Mesenchymal stem cell (in vitro differentiated cells and primary cell): Measurements from ENCODE around the gene RNF150.

Source experiments
- DNase-seq: peaks from one replicate; pipeline ENCODE4 v3.0.0-alpha.2; 2013
- H2AFZ ChIP-seq: one replicate; pipeline ENCODE4 v1.6.1; 2013; ENCODE audit warnings: low read depth, mild to moderate bottlenecking, control low read depth, inconsistent platforms, low read length, moderate library complexity
- H2AK5ac ChIP-seq: 2 replicates; pipeline ENCODE4 v1.6.1; 2013; ENCODE audit warnings: low read length, moderate library complexity, mild to moderate bottlenecking, inconsistent platforms; ENCODE audit not compliant: severe bottlenecking
- H2BK120ac ChIP-seq: one replicate; pipeline ENCODE4 v1.6.1; 2013; ENCODE audit warnings: low read depth, mild to moderate bottlenecking, inconsistent platforms, low read length, moderate library complexity
- H2BK12ac ChIP-seq, 2 experiments: one replicate each; pipeline ENCODE4 v1.6.1; 2013; ENCODE audit warnings: inconsistent platforms in 2 of 2, low read length in 2 of 2, mild to moderate bottlenecking in 2 of 2, moderate library complexity in 2 of 2, control low read depth in 1 of 2
- H2BK15ac ChIP-seq: one replicate; pipeline ENCODE4 v1.6.1; 2013; ENCODE audit warnings: mild to moderate bottlenecking, low read depth, inconsistent platforms; ENCODE audit not compliant: poor library complexity, severe bottlenecking
- H2BK5ac ChIP-seq: 2 replicates; pipeline ENCODE4 v1.6.1; 2013; ENCODE audit warnings: low read depth, mild to moderate bottlenecking, low read length, control low read depth, inconsistent platforms; ENCODE audit not compliant: poor library complexity, severe bottlenecking
- H3K14ac ChIP-seq, 2 experiments: one replicate each; pipeline ENCODE4 v1.6.1; 2013; ENCODE audit warnings: inconsistent platforms in 2 of 2, low read length in 2 of 2, control low read depth in 1 of 2, mild to moderate bottlenecking in 1 of 2, moderate library complexity in 1 of 2
- H3K18ac ChIP-seq, 2 experiments: one replicate each; pipeline ENCODE4 v1.6.1; 2013; ENCODE audit warnings: inconsistent platforms in 2 of 2, low read length in 2 of 2, control low read depth in 1 of 2, low read depth in 1 of 2, mild to moderate bottlenecking in 1 of 2
- H3K23ac ChIP-seq, 2 experiments: one replicate each; pipeline ENCODE4 v1.6.1; 2013; ENCODE audit warnings: inconsistent platforms in 2 of 2, low read length in 2 of 2, mild to moderate bottlenecking in 2 of 2, moderate library complexity in 2 of 2, control low read depth in 1 of 2
- H3K27ac ChIP-seq: 2 replicates; pipeline ENCODE4 v1.5.1; 2013; ENCODE audit warnings: mild to moderate bottlenecking, moderate library complexity, low read length, control low read depth, inconsistent platforms; ENCODE audit not compliant: poor library complexity, severe bottlenecking
- H3K27me3 ChIP-seq, 2 experiments: 2 replicates each; pipeline versions ENCODE4 v1.6.1 to v1.7.0; 2013; ENCODE audit warnings: low read length in 2 of 2, mild to moderate bottlenecking in 2 of 2, moderate library complexity in 2 of 2, control low read depth in 1 of 2, inconsistent platforms in 1 of 2; ENCODE audit not compliant: control insufficient read depth in 1 of 2, insufficient read depth in 1 of 2
- H3K36me3 ChIP-seq, 2 experiments: 2 replicates each; pipeline versions ENCODE4 v1.6.1 to v1.7.0; 2013; ENCODE audit warnings: low read length in 2 of 2, control low read depth in 1 of 2, inconsistent platforms in 1 of 2, low read depth in 1 of 2, mild to moderate bottlenecking in 1 of 2; ENCODE audit not compliant: insufficient read depth in 2 of 2, control insufficient read depth in 1 of 2
- H3K4ac ChIP-seq, 2 experiments: one replicate each; pipeline ENCODE4 v1.6.1; 2013; ENCODE audit warnings: inconsistent platforms in 2 of 2, low read length in 2 of 2, mild to moderate bottlenecking in 2 of 2, moderate library complexity in 2 of 2, control low read depth in 1 of 2, low read depth in 1 of 2
- H3K4me1 ChIP-seq: 2 replicates; pipeline ENCODE4 v1.6.1; 2013; ENCODE audit warnings: low read depth, low read length, control low read depth; ENCODE audit not compliant: control insufficient read depth, insufficient read depth
- H3K4me2 ChIP-seq: 2 replicates; pipeline ENCODE4 v1.6.1; 2013; ENCODE audit warnings: low read length, mild to moderate bottlenecking, inconsistent platforms; ENCODE audit not compliant: poor library complexity, severe bottlenecking
- H3K4me3 ChIP-seq, 2 experiments: 2 replicates each; pipeline versions ENCODE4 v1.5.1 to v1.7.0; 2013; ENCODE audit warnings: low read length in 2 of 2, mild to moderate bottlenecking in 2 of 2, control low read depth in 1 of 2, low read depth in 1 of 2; ENCODE audit not compliant: insufficient read depth in 1 of 2
- H3K79me1 ChIP-seq: replicated peaks from 2 replicates; pipeline ENCODE4 v1.6.1; 2013; ENCODE audit warnings: mild to moderate bottlenecking, control low read depth, low read length, inconsistent platforms; ENCODE audit not compliant: poor library complexity, severe bottlenecking
- H3K9ac ChIP-seq: 2 replicates; pipeline ENCODE4 v1.7.0; 2013; ENCODE audit warnings: mild to moderate bottlenecking, low read length, moderate library complexity
- H3K9me3 ChIP-seq: 2 replicates; pipeline ENCODE4 v1.7.0; 2013; ENCODE audit warnings: mild to moderate bottlenecking, low read length; ENCODE audit not compliant: control insufficient read depth
- H4K8ac ChIP-seq: one replicate; pipeline ENCODE4 v1.6.1; 2013; ENCODE audit warnings: inconsistent platforms, mild to moderate bottlenecking, low read length, moderate library complexity
- H4K91ac ChIP-seq: one replicate; pipeline ENCODE4 v1.6.1; 2013; ENCODE audit warnings: mild to moderate bottlenecking, low read length, inconsistent platforms
- WGBS: methylation state at CpG from one replicate; pipeline ENCODE4 v1.1.7; 2013; ENCODE audit warnings: mixed read lengths; 5-methylcytosine and 5-hydroxymethylcytosine counted together

RNF150 gene

DNA sequence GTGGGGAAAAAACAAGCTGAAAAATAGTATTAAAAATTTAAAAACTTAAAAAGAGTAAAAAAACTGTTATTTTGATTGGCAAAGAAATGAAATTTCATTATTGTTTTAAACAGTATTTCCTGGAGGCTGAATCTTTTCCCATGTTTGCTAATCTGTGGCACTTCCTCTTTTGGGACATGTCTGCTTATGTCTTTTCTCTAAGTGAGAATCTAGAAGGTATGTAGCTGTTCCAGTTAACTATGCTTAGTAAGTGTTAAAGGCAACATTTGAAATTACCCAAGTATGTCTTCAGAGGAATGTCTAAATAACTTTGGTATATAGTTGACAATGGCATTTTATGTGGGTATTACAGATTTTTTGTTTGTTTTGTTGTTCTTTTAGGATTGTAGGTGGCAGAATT lies 295.5 kb downstream of the RNF150 start:
- Histone ChIP-seq H2BK15ac (no peak overlapping the region), H3K4me1 (no peaks in the 10 kb centered on the region), H3K4ac (no peak overlapping the region), H3K4me3 (no peak overlapping the region), H2BK12ac (no peak overlapping the region), H4K8ac (no peak overlapping the region), H3K14ac (no peak overlapping the region), H2AK5ac (no peak overlapping the region), H2BK5ac (no peak overlapping the region), H2AFZ (no peak overlapping the region), H3K79me1 (no peaks in the 10 kb centered on the region), H3K9me3 (no peaks in the 10 kb centered on the region), H3K36me3 (no peaks in the 10 kb centered on the region), H3K23ac (no peak overlapping the region), H3K27me3 (peaks cover 0 to 2% of the 10 kb centered on the region in 2 experiments), H3K18ac (no peak overlapping the region), H3K9ac (no peak overlapping the region), H3K27ac (no peak overlapping the region), H4K91ac (no peak overlapping the region), H3K4me2 (no peak overlapping the region), H2BK120ac (no peak overlapping the region)
- no peak for DNase-seq

GRCh38 chr4:140834839-140835495 lies 298.3 kb downstream of the RNF150 start:
- Histone ChIP-seq H3K4me2 (no peak overlapping the region), H3K27ac (no peak overlapping the region), H3K23ac (no peak overlapping the region), H3K4me3 (no peak overlapping the region), H3K27me3 (peaks cover 0 to 4% of the 10 kb centered on the region in 2 experiments), H4K91ac (no peak overlapping the region), H3K79me1 (no peaks in the 10 kb centered on the region), H2AFZ (no peak overlapping the region), H2AK5ac (no peak overlapping the region), H3K4me1 (no peaks in the 10 kb centered on the region), H2BK5ac (no peak overlapping the region), H3K4ac (no peak overlapping the region), H2BK120ac (no peak overlapping the region), H3K36me3 (no peaks in the 10 kb centered on the region), H4K8ac (no peak overlapping the region), H3K14ac (no peak overlapping the region), H3K18ac (no peak overlapping the region), H3K9ac (no peak overlapping the region), H2BK12ac (no peak overlapping the region), H2BK15ac (no peak overlapping the region), H3K9me3 (no peaks in the 10 kb centered on the region)
- no peak for DNase-seq
- WGBS, result 60% methylated on average over 5 of the region's 7 CpGs

- Histone ChIP-seq H3K4ac (no peak overlapping the region), H2BK120ac (no peak overlapping the region), H3K4me1 (no peaks in the 10 kb centered on the region), H4K8ac (no peak overlapping the region), H2BK15ac (no peak overlapping the region), H3K9me3 (no peaks in the 10 kb centered on the region), H2AFZ (no peak overlapping the region), H3K18ac (no peak overlapping the region), H2AK5ac (no peak overlapping the region), H3K79me1 (no peaks in the 10 kb centered on the region), H3K36me3 (no peaks in the 10 kb centered on the region), H3K4me3 (no peak overlapping the region), H2BK12ac (no peak overlapping the region), H3K27ac (no peak overlapping the region), H3K14ac (no peak overlapping the region), H2BK5ac (no peak overlapping the region), H4K91ac (no peak overlapping the region), H3K27me3 (peaks cover 5 to 19% of the 10 kb centered on the region in 2 experiments), H3K23ac (no peak overlapping the region), H3K9ac (no peak overlapping the region), H3K4me2 (no peak overlapping the region)
- no peak for DNase-seq
- 95% methylated on average over 4 of the region's 4 CpGs for WGBS
These were observed 300.0 kb downstream of the RNF150 start for GRCh38 chr4:140833280-140833679.

- Histone ChIP-seq H3K14ac (no peak overlapping the region), H3K18ac (no peak overlapping the region), H3K4me3 (no peak overlapping the region), H2BK12ac (no peak overlapping the region), H4K8ac (no peak overlapping the region), H3K23ac (no peak overlapping the region), H3K9ac (no peak overlapping the region), H2BK15ac (no peak overlapping the region), H3K27ac (no peak overlapping the region), H2BK5ac (no peak overlapping the region), H3K27me3 (peaks cover 5 to 31% of the 10 kb centered on the region in 2 experiments), H3K36me3 (no peaks in the 10 kb centered on the region), H2BK120ac (no peak overlapping the region), H3K4ac (no peak overlapping the region), H2AK5ac (no peak overlapping the region), H3K9me3 (no peaks in the 10 kb centered on the region), H3K79me1 (no peaks in the 10 kb centered on the region), H2AFZ (no peak overlapping the region), H3K4me1 (no peaks in the 10 kb centered on the region), H3K4me2 (no peak overlapping the region), H4K91ac (no peak overlapping the region)
- no peak for DNase-seq
These were observed 303.4 kb downstream of the RNF150 start for GRCh38 chr4:140829825-140830224.
